Caco-2 (cell line): ENCODE data around the gene TBL1Y. TPM values are rescaled to one million over a fixed set of nuclear protein-coding genes. Genes with fewer than 3 reads are reported as not detected.

Experiments used
- BruUV-seq: library from RNA; stranded (reverse); fragments of 400-500 nt; replicated peaks from 2 replicates; lab custom pipeline; 2021; lab: Mats Ljungman, UMichigan
- CTCF ChIA-PET: fragments of 300-600 bp; sonication (Branson Sonifier 250); formaldehyde crosslinking; loops from one replicate; lab custom pipeline; 2022; ENCODE audit warnings: antibody characterized with exemption; lab: Charles Lee
- POLR2A ChIA-PET: fragments of 300-600 bp; sonication (Branson Sonifier 250); formaldehyde crosslinking; loops from one replicate; lab custom pipeline; 2022; ENCODE audit warnings: antibody characterized with exemption; lab: Charles Lee
- DNase-seq, 2 experiments: peaks; one replicate each; pipeline versions ENCODE4 v3.0.0 to v3.0.0-alpha.2; 2020 to 2022
- H3K27me3 ChIP-seq: replicated peaks from 2 replicates; pipeline ENCODE4 v1.6.0; 2011; ENCODE audit warnings: low read length; ENCODE audit not compliant: control insufficient read depth, insufficient read depth
- H3K36me3 ChIP-seq: 2 replicates; pipeline ENCODE4 v1.5.1; 2011; ENCODE audit warnings: low read length; ENCODE audit not compliant: control insufficient read depth, insufficient read depth
- H3K4me1 ChIP-seq: fragments of 250-450 bp; sonication (Bioruptor Pico); 2 replicates; pipeline ENCODE4 v1.5.1; 2020; ENCODE audit warnings: mild to moderate bottlenecking
- H3K4me3 ChIP-seq: 2 replicates; pipeline ENCODE4 v1.5.1; 2011; ENCODE audit warnings: low read depth, mild to moderate bottlenecking, control low read depth, low read length
- H3K9me3 ChIP-seq: fragments of 250-450 bp; sonication (Bioruptor Pico); 2 replicates; pipeline ENCODE4 v1.5.1; 2020; ENCODE audit warnings: mild to moderate bottlenecking, moderate library complexity
- H3K27ac Mint-ChIP-seq: one replicate; pipeline ENCODE4 v1.8.0; 2022; ENCODE audit warnings: mixed read lengths; ENCODE audit not compliant: unreplicated experiment
- H3K27me3 Mint-ChIP-seq: one replicate; pipeline ENCODE4 v1.8.0; 2022; ENCODE audit warnings: mixed read lengths; ENCODE audit not compliant: insufficient read depth, unreplicated experiment
- H3K36me3 Mint-ChIP-seq: one replicate; pipeline ENCODE4 v1.8.0; 2022; ENCODE audit warnings: mild to moderate bottlenecking, mixed read lengths; ENCODE audit not compliant: insufficient read depth, unreplicated experiment
- H3K4me1 Mint-ChIP-seq: one replicate; pipeline ENCODE4 v1.8.0; 2022; ENCODE audit warnings: low read depth, mixed read lengths; ENCODE audit not compliant: unreplicated experiment
- H3K4me3 Mint-ChIP-seq: one replicate; pipeline ENCODE4 v1.8.0; 2022; ENCODE audit warnings: mild to moderate bottlenecking, moderate library complexity, mixed read lengths; ENCODE audit not compliant: unreplicated experiment
- H3K9me3 Mint-ChIP-seq: one replicate; pipeline ENCODE4 v1.8.0; 2022; ENCODE audit warnings: mixed read lengths; ENCODE audit not compliant: unreplicated experiment
- CTCF ChIP-seq, 2 experiments: fragments of 200-600 bp in 1 of 2; IDR thresholded peaks; 1 replicate in 1 of 2; 2 replicates in 1 of 2; pipeline versions ENCODE4 v1.5.1 to v1.8.0; 2011 to 2022; ENCODE audit warnings: antibody characterized with exemption in 1 of 2, control low read depth in 1 of 2, inconsistent platforms in 1 of 2, low read depth in 1 of 2, low read length in 1 of 2, mild to moderate bottlenecking in 1 of 2, moderate library complexity in 1 of 2; ENCODE audit not compliant: insufficient read depth in 1 of 2, severe bottlenecking in 1 of 2, unreplicated experiment in 1 of 2
- intact Hi-C: fragments of 100-400 bp; cut with micrococcal nuclease; formaldehyde crosslinking; loops from one replicate; pipeline ENCODE4 v1.10.0; 2022; ENCODE audit not compliant: unreplicated experiment
- total RNA-seq: library from RNA; stranded (reverse); gene quantifications from 2 replicates; pipeline ENCODE4 v1.2.3, GENCODE V29; 2022

The TBL1Y gene
- total RNA-seq, 1 experiment from 2014 or later, result not detected

GRCh38 chrY:7092836-7093235 is 182.3 kb downstream of the TBL1Y start:
- H3K27me3 Mint-ChIP-seq, result no peaks in the 10 kb centered on the region
- POLR2A ChIA-PET, result no interaction called here
- CTCF ChIA-PET, result no interaction called here
- intact Hi-C loops, result no loop called here
- H3K4me1 ChIP-seq, result no peaks in the 10 kb centered on the region
- no peaks in the 10 kb centered on the region for H3K9me3 ChIP-seq
- no peaks in the 10 kb centered on the region for H3K36me3 ChIP-seq
- no peaks in the 10 kb centered on the region for H3K4me1 Mint-ChIP-seq
- TF ChIP-seq CTCF (IDR thresholded peaks at IDR 0.05; ENCODE audit: insufficient read depth in 1 of 2, low read depth in 1 of 2, low read length in 1 of 2, severe bottlenecking in 1 of 2, unreplicated experiment in 1 of 2), result no peak
- H3K27ac Mint-ChIP-seq, result no peak overlapping the region
- H3K27me3 ChIP-seq, result no peaks in the 10 kb centered on the region
- H3K4me3 Mint-ChIP-seq, result no peak overlapping the region
- no TSS peak for BruUV-seq
- no peak for DNase-seq
- no peaks in the 10 kb centered on the region for H3K36me3 Mint-ChIP-seq
- H3K4me3 ChIP-seq, result no peak overlapping the region
- H3K9me3 Mint-ChIP-seq, result no peaks in the 10 kb centered on the region

- H3K4me1 Mint-ChIP-seq, result no peaks in the 10 kb centered on the region
- BruUV-seq, result no TSS peak
- no peak overlapping the region for H3K4me3 ChIP-seq
- intact Hi-C loops, result no loop called here
- no peaks in the 10 kb centered on the region for H3K36me3 Mint-ChIP-seq
- H3K27me3 Mint-ChIP-seq, result no peaks in the 10 kb centered on the region
- H3K27me3 ChIP-seq, result no peaks in the 10 kb centered on the region
- no peak overlapping the region for H3K27ac Mint-ChIP-seq
- no peaks in the 10 kb centered on the region for H3K4me1 ChIP-seq
- no peaks in the 10 kb centered on the region for H3K9me3 Mint-ChIP-seq
- no peaks in the 10 kb centered on the region for H3K36me3 ChIP-seq
- ChIA-PET CTCF (no interaction called here), POLR2A (no interaction called here)
- H3K9me3 ChIP-seq, result no peaks in the 10 kb centered on the region
- TF ChIP-seq CTCF (IDR thresholded peaks at IDR 0.05; ENCODE audit: insufficient read depth in 1 of 2, low read depth in 1 of 2, low read length in 1 of 2, severe bottlenecking in 1 of 2, unreplicated experiment in 1 of 2), result no peak
- H3K4me3 Mint-ChIP-seq, result no peak overlapping the region
- no peak for DNase-seq
These were observed 183.9 kb downstream of the TBL1Y start for GRCh38 chrY:7094365-7094764.

DNA sequence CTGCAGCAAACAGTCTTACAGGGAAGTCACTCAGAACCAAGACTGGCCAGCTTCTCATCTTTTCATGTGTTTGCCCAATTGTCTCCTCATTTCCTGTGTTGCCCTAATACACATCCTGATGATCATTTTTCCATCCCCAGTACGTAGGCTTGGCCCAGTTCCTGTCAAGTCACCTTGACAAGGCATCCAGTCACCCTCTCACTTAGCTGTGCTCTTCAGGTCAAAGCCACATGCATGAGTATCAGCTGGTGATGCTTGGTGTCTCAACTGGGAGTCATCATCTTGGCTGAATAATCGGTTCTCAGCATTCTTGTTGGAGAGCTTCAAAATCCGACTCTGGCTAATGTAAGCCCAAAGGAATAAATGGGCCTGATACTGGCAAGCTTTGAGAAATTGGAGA is 186.5 kb downstream of the TBL1Y start:
- Mint-ChIP-seq H3K4me1 (no peaks in the 10 kb centered on the region), H3K9me3 (no peaks in the 10 kb centered on the region), H3K4me3 (no peak overlapping the region), H3K27me3 (no peaks in the 10 kb centered on the region), H3K27ac (no peak overlapping the region), H3K36me3 (no peaks in the 10 kb centered on the region)
- intact Hi-C loops, result no loop called here
- Histone ChIP-seq H3K9me3 (no peaks in the 10 kb centered on the region), H3K4me3 (no peak overlapping the region), H3K4me1 (no peaks in the 10 kb centered on the region), H3K27me3 (no peaks in the 10 kb centered on the region), H3K36me3 (no peaks in the 10 kb centered on the region)
- DNase-seq, result no peak
- POLR2A ChIA-PET, result no interaction called here
- CTCF ChIA-PET, result no interaction called here
- BruUV-seq, result no TSS peak
- no peak for TF ChIP-seq CTCF (IDR thresholded peaks at IDR 0.05; ENCODE audit: insufficient read depth in 1 of 2, low read depth in 1 of 2, low read length in 1 of 2, severe bottlenecking in 1 of 2, unreplicated experiment in 1 of 2)
